Heart left ventricle (tissue), 13 donors: ENCODE data around the gene SAMM50.

Experiments used
- POLR2A ChIP-seq, 2 donors: fragments of 450-650 bp; IDR thresholded peaks; one replicate each; pipeline ENCODE4 v1.6.1; 2017; ENCODE audit warnings: antibody characterized with exemption in 2 of 2, mild to moderate bottlenecking in 2 of 2, moderate library complexity in 2 of 2
- TF ChIP-seq, protein P1 (sequence below), 12 donors: fragments of 200-600 bp; sonication (generic) in 4 of 12; IDR thresholded peaks; one replicate each; pipeline versions ENCODE4 v1.5.0 to v1.8.0; 2018 to 2022; ENCODE audit warnings: antibody characterized with exemption in 12 of 12, mild to moderate bottlenecking in 5 of 12
- donor health status: ischemic (EF 13 %, LVEDD 7.1; RV severe dilation, severe dysfunction).
- donor health status: DM: no; HTN: yes; CAD: no.
- donor health status: DM: no; HTN: no; CAD: no.
- donor health status: ischemic (EF 25% LVEDD 6.9; RV normal size, moderate dysfunction).
- donor health status: ischemic (EF 25% LVEDD 5.7; RV mildly dilated, moderate dysfunction).
- donor health status: ischemic (EF 35%, LVEDD 5.7; RV mildly dilated, moderate dysfunction).
- donor health status: nonischemic (EF 11% LVEDD 7.7; RV severe dilation, severe dysfunction).
- donor health status: DM: yes; HTN: yes; CAD: no.
- donor health status: PGD.
- donor health status: ischemic (EF 29% LVEDD 5.4; RV normal size, mild dysfunction).
- donor health status: nonischemic (EF 23%, LVEDD 6.1; RV moderate dilation, normal function).

DNA sequence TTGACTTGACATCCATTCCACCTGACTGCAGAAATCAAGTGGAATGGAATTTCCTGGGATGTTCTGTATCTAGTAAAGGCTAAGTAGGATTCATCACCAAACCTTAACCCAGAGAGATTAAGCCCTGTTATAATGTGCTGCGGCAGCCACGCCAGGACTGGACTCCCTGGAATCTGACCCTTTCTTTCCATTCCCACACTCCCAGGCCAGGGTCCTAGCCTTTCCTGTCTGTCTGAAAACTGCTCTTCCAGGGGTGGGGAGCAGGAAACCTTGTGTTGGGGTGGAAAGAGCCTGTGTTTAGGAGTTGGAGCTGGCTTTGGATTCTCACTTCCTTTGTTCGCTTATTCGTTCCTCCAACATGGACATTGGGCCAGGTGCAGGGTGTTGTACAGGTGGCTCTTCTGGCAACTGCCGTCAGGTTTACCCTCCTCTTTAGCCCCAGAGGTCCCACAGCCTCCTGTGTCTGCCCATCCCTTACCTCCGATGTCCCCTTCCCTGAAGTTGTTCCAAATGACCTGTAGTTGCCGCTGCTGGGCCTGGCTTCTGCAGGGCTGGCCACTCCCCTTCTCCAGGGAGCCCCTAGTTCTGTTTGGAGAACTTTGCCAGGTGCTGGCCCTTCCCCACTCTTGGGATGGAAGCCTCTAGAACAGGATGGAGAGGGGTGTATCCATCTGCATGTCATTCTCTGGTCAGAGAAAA, 48.3 kb downstream of the SAMM50 start:
- no peak for TF ChIP-seq POLR2A (IDR thresholded peaks at IDR 0.05)
- TF ChIP-seq, protein P1, sequence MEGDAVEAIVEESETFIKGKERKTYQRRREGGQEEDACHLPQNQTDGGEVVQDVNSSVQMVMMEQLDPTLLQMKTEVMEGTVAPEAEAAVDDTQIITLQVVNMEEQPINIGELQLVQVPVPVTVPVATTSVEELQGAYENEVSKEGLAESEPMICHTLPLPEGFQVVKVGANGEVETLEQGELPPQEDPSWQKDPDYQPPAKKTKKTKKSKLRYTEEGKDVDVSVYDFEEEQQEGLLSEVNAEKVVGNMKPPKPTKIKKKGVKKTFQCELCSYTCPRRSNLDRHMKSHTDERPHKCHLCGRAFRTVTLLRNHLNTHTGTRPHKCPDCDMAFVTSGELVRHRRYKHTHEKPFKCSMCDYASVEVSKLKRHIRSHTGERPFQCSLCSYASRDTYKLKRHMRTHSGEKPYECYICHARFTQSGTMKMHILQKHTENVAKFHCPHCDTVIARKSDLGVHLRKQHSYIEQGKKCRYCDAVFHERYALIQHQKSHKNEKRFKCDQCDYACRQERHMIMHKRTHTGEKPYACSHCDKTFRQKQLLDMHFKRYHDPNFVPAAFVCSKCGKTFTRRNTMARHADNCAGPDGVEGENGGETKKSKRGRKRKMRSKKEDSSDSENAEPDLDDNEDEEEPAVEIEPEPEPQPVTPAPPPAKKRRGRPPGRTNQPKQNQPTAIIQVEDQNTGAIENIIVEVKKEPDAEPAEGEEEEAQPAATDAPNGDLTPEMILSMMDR (IDR thresholded peaks at IDR 0.05): peak in 8 of 12 donors; percentile 11 to 46 (median 31)
